A549 treated with RU486 at 1 μM for 4 hours (cell line): ENCODE measurements around the gene SLC47A1. TPM values are rescaled to one million over a fixed set of nuclear protein-coding genes. Genes with fewer than 3 reads are reported as not detected.

Experiments
- total RNA-seq: library from RNA; stranded (reverse); fragments of 200-300 nt; extraction: Qiagen RNA extraction; gene quantifications from 5 replicates; pipeline ENCODE4 v1.2.3, GENCODE V29; 2022; ENCODE audit warnings: low read depth

SLC47A1 gene
- total RNA-seq = 22.6 to 26.0 TPM (median 22.8 TPM) in 5 replicates

GRCh38 chr17:19533718-19534561, at the start of gene SLC47A1:
Gene SLC47A1, plus strand, starts transcription at chr17:19533854. Its CDS starts 86 bp downstream, at chr17:19533940.

Other genes with a start within 250 kb of the SLC47A1 start
- gene B9D1, start 171.1 kb upstream of the SLC47A1 start, total RNA-seq = 44.5 to 49.2 TPM (median 47.0 TPM) in 5 replicates
- gene MAPK7, start 155.4 kb upstream of the SLC47A1 start, total RNA-seq = 18.9 to 24.4 TPM (median 22.6 TPM) in 5 replicates
- 0.05 TPM in 1 of 5 replicates, not detected in the others for gene MFAP4, start 146.7 kb upstream of the SLC47A1 start, total RNA-seq
- 0.23 to 0.60 TPM (median 0.46 TPM) in 5 replicates for gene RNF112, start 122.6 kb upstream of the SLC47A1 start, total RNA-seq
- 151 to 176 TPM (median 169 TPM) in 5 replicates for gene ALDH3A2, start 114.9 kb downstream of the SLC47A1 start, total RNA-seq
- 0.11 to 0.27 TPM (median 0.17 TPM) in 4 of 5 replicates, not detected in the other for gene SLC47A2, start 182.7 kb downstream of the SLC47A1 start, total RNA-seq
- gene ALDH3A1, start 214.4 kb downstream of the SLC47A1 start, total RNA-seq = 783 to 1,160 TPM (median 824 TPM) in 5 replicates